HCT116 (cell line): ENCODE measurements around the gene MBD6. TPM values are rescaled to one million over a fixed set of nuclear protein-coding genes. Genes with fewer than 3 reads are reported as not detected.

Experiments used
- ATAC-seq: fragments of 200-7000 bp; cut with Tn5 transposase; 2 replicates; pipeline ENCODE4 v1.9.1; 2020; ENCODE audit warnings: mild to moderate bottlenecking, moderate library complexity
- BruUV-seq: library from RNA; stranded (reverse); fragments of 400-500 nt; replicated peaks from 2 replicates; lab custom pipeline; 2021; lab: Mats Ljungman, UMichigan
- CTCF ChIA-PET: fragments of 300-600 bp; sonication (Branson Sonifier 250); formaldehyde crosslinking; loops from one replicate; lab custom pipeline; 2021; ENCODE audit warnings: antibody characterized with exemption; lab: Charles Lee
- POLR2A ChIA-PET: fragments of 300-600, 350-600 bp; sonication (Branson Sonifier 250); formaldehyde crosslinking; loops from one replicate; lab custom pipeline; 2021; ENCODE audit warnings: antibody characterized with exemption; lab: Charles Lee
- RAD21 ChIA-PET, 2 experiments: fragments of 300-600 bp; sonication (Branson Sonifier 250); formaldehyde crosslinking; loops; one replicate each; lab custom pipeline; 2023; ENCODE audit warnings: low total read pairs in 2 of 2; ENCODE audit not compliant: uncharacterized antibody in 2 of 2, unreplicated experiment in 2 of 2, low non-redundant PET in 1 of 2; lab: Charles Lee
- DNase-seq: peaks from one replicate; pipeline ENCODE4 v3.0.0-alpha.2; 2010; ENCODE audit warnings: low read depth, low spot score
- H2AFZ ChIP-seq: fragments of 200-600 bp; shearing (Covaris generic), sonication (generic); 2 replicates; pipeline ENCODE4 v1.6.1; 2017; ENCODE audit warnings: low read depth, mixed run types, mixed read lengths, antibody characterized with exemption, low read length; ENCODE audit not compliant: poor library complexity, severe bottlenecking
- H3K27ac ChIP-seq: 2 replicates; pipeline ENCODE4 v1.5.1; 2012; ENCODE audit warnings: low read depth, low read length
- H3K27me3 ChIP-seq: fragments of 200-600 bp; sonication (generic); 2 replicates; pipeline ENCODE4 v1.6.1; 2016; ENCODE audit warnings: mixed run types, low read length, mixed read lengths; ENCODE audit not compliant: insufficient read depth
- H3K36me3 ChIP-seq, 2 experiments: fragments of 200-500 bp in 1 of 2; fragments of 200-600 bp in 1 of 2; sonication (Bioruptor generic) in 1 of 2; sonication (generic) in 1 of 2; 2 replicates each; pipeline versions ENCODE4 v1.5.1 to v1.6.1; 2014 to 2016; ENCODE audit warnings: low read length in 2 of 2, inconsistent platforms in 1 of 2, mixed read lengths in 1 of 2, mixed run types in 1 of 2; ENCODE audit not compliant: insufficient read depth in 2 of 2, control insufficient read depth in 1 of 2
- H3K4me1 ChIP-seq, 2 experiments: fragments of 200-600 bp in 1 of 2; sonication (generic) in 1 of 2; 2 replicates each; pipeline versions ENCODE4 v1.5.1 to v1.6.1; 2012 to 2017; ENCODE audit warnings: low read length in 2 of 2, inconsistent platforms in 1 of 2, mild to moderate bottlenecking in 1 of 2, mixed read lengths in 1 of 2, mixed run types in 1 of 2, moderate library complexity in 1 of 2; ENCODE audit not compliant: insufficient read depth in 2 of 2, control insufficient read depth in 1 of 2
- H3K4me2 ChIP-seq: fragments of 200-600 bp; sonication (generic); 2 replicates; pipeline ENCODE4 v1.6.1; 2017; ENCODE audit warnings: mixed run types, low read length, mixed read lengths
- H3K4me3 ChIP-seq, 2 experiments: fragments of 200-600 bp in 1 of 2; sonication (generic) in 1 of 2; replicated peaks in 1 of 2; 2 replicates each; pipeline ENCODE4 v1.5.1; 2011 to 2016; ENCODE audit warnings: low read length in 2 of 2, control low read depth in 1 of 2, low read depth in 1 of 2, mild to moderate bottlenecking in 1 of 2, mixed read lengths in 1 of 2, mixed run types in 1 of 2
- H3K79me2 ChIP-seq: fragments of 200-600 bp; sonication (generic); 2 replicates; pipeline ENCODE4 v1.6.1; 2017; ENCODE audit warnings: mild to moderate bottlenecking, mixed run types, low read length, moderate library complexity, mixed read lengths; ENCODE audit not compliant: insufficient read depth
- H3K9ac ChIP-seq: fragments of 200-600 bp; sonication (generic); 2 replicates; pipeline ENCODE4 v1.6.1; 2016; ENCODE audit warnings: low read length, mixed read lengths
- H3K9me2 ChIP-seq: fragments of 200-600 bp; sonication (generic), shearing (Covaris generic); 2 replicates; pipeline ENCODE4 v1.6.1; 2017; ENCODE audit warnings: mixed run types, mild to moderate bottlenecking, moderate library complexity; ENCODE audit not compliant: insufficient read depth
- H3K9me3 ChIP-seq, 2 experiments: fragments of 200-500 bp in 1 of 2; fragments of 200-600 bp in 1 of 2; sonication (Bioruptor generic) in 1 of 2; sonication (generic) in 1 of 2; 2 replicates each; pipeline ENCODE4 v1.6.1; 2014 to 2017; ENCODE audit warnings: low read length in 2 of 2, mixed read lengths in 2 of 2, inconsistent platforms in 1 of 2, low read depth in 1 of 2, mild to moderate bottlenecking in 1 of 2, mixed run types in 1 of 2, moderate library complexity in 1 of 2; ENCODE audit not compliant: control insufficient read depth in 1 of 2, insufficient read depth in 1 of 2
- H4K20me1 ChIP-seq: fragments of 200-600 bp; sonication (generic), shearing (Covaris generic); 2 replicates; pipeline ENCODE4 v1.6.1; 2017; ENCODE audit warnings: mixed run types, mild to moderate bottlenecking, moderate library complexity; ENCODE audit not compliant: insufficient read depth
- EGR1 ChIP-seq: IDR thresholded peaks from 2 replicates; pipeline ENCODE4 v1.6.1; 2012; ENCODE audit warnings: low read depth
- ELF1 ChIP-seq: IDR thresholded peaks from 2 replicates; pipeline ENCODE4 v1.6.1; 2012; ENCODE audit warnings: low read depth, borderline replicate concordance
- POLR2A ChIP-seq: IDR thresholded peaks from 2 replicates; pipeline ENCODE4 v1.7.0; 2011; ENCODE audit warnings: borderline replicate concordance; ENCODE audit not compliant: insufficient read depth, insufficient read length; ENCODE audit errors: extremely low read depth
- POLR2AphosphoS5 ChIP-seq: IDR thresholded peaks from 2 replicates; pipeline ENCODE4 v1.6.1; 2011; ENCODE audit warnings: mild to moderate bottlenecking, low read depth, low read length, moderate library complexity
- RAD21 ChIP-seq: IDR thresholded peaks from 2 replicates; pipeline ENCODE4 v1.6.1; 2012; ENCODE audit warnings: low read depth, mild to moderate bottlenecking
- SIN3A ChIP-seq: IDR thresholded peaks from 2 replicates; pipeline ENCODE4 v1.6.1; 2012; ENCODE audit warnings: low read depth
- SP1 ChIP-seq: IDR thresholded peaks from 2 replicates; pipeline ENCODE4 v1.6.1; 2012; ENCODE audit warnings: low read depth
- SRF ChIP-seq: IDR thresholded peaks from 2 replicates; pipeline ENCODE4 v1.6.1; 2012; ENCODE audit warnings: low read depth
- TCF7L2 ChIP-seq: IDR thresholded peaks from 2 replicates; pipeline ENCODE4 v1.7.0; 2011; ENCODE audit warnings: borderline replicate concordance, inconsistent platforms; ENCODE audit not compliant: insufficient read depth, insufficient read length; ENCODE audit errors: extremely low read depth
- ZBTB33 ChIP-seq: IDR thresholded peaks from 2 replicates; pipeline ENCODE4 v1.6.1; 2011; ENCODE audit warnings: mild to moderate bottlenecking, low read length, moderate library complexity; ENCODE audit not compliant: insufficient replicate concordance; ENCODE audit errors: extremely low read depth
- ZNF274 ChIP-seq: fragments of 200-500 bp; sonication (Bioruptor generic); IDR thresholded peaks from 2 replicates; pipeline ENCODE4 v1.6.1; 2014; ENCODE audit warnings: mild to moderate bottlenecking, low read depth, low read length, inconsistent platforms
- intact Hi-C: fragments of 100-400 bp; cut with micrococcal nuclease; formaldehyde crosslinking; loops from 2 replicates; pipeline ENCODE4 v1.10.0; 2022
- total RNA-seq: library from RNA; stranded (reverse); gene quantifications from one replicate; pipeline ENCODE4 v1.2.1, GENCODE V29; 2021; ENCODE audit not compliant: unreplicated experiment

MBD6 gene
- total RNA-seq, 1 experiment from 2014 or later: 70.1 TPM

- H3K4me3 ChIP-seq: no peak overlapping the region
- no peak overlapping the region; the same call in 1 of the 2 replicates for H3K4me2 ChIP-seq
- DNase-seq: no peak
- no peaks in the 10 kb centered on the region for H3K9me2 ChIP-seq
- H2AFZ ChIP-seq: no peak overlapping the region
- RAD21 ChIA-PET: no interaction called here
- no peak for ATAC-seq
- no peaks in the 10 kb centered on the region for H3K79me2 ChIP-seq
- POLR2A ChIA-PET: no interaction called here
- CTCF ChIA-PET: interaction anchor here (1.1 kb wide), 2 partner anchors 19 to 23 kb away, joined by 3 read pairs; partner anchors contain the start of genes GLI1 and INHBE
- peaks cover 0 to 16% of the 10 kb centered on the region in 2 experiments; a peak in 2 of 4 replicates for H3K4me1 ChIP-seq
- no peaks in the 10 kb centered on the region for H3K36me3 ChIP-seq
- H4K20me1 ChIP-seq: no peaks in the 10 kb centered on the region
- no peaks in the 10 kb centered on the region for H3K9me3 ChIP-seq
- peaks cover 19% of the 10 kb centered on the region for H3K27me3 ChIP-seq
- intact Hi-C loops: no loop called here
- no peak for TF ChIP-seq SP1
- TF ChIP-seq ELF1: no peak
- no peak for TF ChIP-seq ZNF274
- no peak for TF ChIP-seq SIN3A
- TF ChIP-seq POLR2AphosphoS5: no peak
- TF ChIP-seq, all 23 proteins: peak for 0
- Histone ChIP-seq H3K9ac (no peak overlapping the region), H3K27ac (no peak overlapping the region)
- BruUV-seq: no TSS peak
Observed at GRCh38 chr12:57477710-57478681, 44.6 kb upstream of the MBD6 start.

GRCh38 chr12:57479043-57479375 is 43.6 kb upstream of the MBD6 start:
- POLR2A ChIA-PET: no interaction called here
- H3K9ac ChIP-seq: no peak overlapping the region
- no TSS peak for BruUV-seq

More at GRCh38 chr12:57479043-57479375, 43.6 kb upstream of the MBD6 start:
- Histone ChIP-seq H3K4me2 (no peak overlapping the region), H3K27ac (no peak overlapping the region), H3K36me3 (no peaks in the 10 kb centered on the region), H3K9me2 (no peaks in the 10 kb centered on the region), H3K79me2 (no peaks in the 10 kb centered on the region), H3K4me3 (no peak overlapping the region), H3K9me3 (no peaks in the 10 kb centered on the region), H2AFZ (no peak overlapping the region), H3K4me1 (peaks cover 0 to 16% of the 10 kb centered on the region in 2 experiments; a peak in 2 of 4 replicates), H3K27me3 (peaks cover 13% of the 10 kb centered on the region), H4K20me1 (no peaks in the 10 kb centered on the region)
- CTCF ChIA-PET: no interaction called here
- intact Hi-C loops: no loop called here
- ATAC-seq: no peak
- TF ChIP-seq ZBTB33: no peak
- no peak for TF ChIP-seq SRF
- TF ChIP-seq TCF7L2: no peak
- TF ChIP-seq POLR2A: no peak
- TF ChIP-seq RAD21: no peak
- TF ChIP-seq EGR1: no peak
- DNase-seq: no peak
- RAD21 ChIA-PET: no interaction called here
